Hepatic stellate cell (primary cell): ENCODE measurements around the gene FBXL16.
"Not testable (repeated sequence)": the region's sequence is repeated elsewhere in the genome, so short reads cannot be mapped to it uniquely, and the experiment has no call there.

Source experiments
- DNase-seq: peaks from one replicate; pipeline ENCODE4 v3.0.0; 2011; ENCODE audit warnings: low spot score

Gene FBXL16, protein sequence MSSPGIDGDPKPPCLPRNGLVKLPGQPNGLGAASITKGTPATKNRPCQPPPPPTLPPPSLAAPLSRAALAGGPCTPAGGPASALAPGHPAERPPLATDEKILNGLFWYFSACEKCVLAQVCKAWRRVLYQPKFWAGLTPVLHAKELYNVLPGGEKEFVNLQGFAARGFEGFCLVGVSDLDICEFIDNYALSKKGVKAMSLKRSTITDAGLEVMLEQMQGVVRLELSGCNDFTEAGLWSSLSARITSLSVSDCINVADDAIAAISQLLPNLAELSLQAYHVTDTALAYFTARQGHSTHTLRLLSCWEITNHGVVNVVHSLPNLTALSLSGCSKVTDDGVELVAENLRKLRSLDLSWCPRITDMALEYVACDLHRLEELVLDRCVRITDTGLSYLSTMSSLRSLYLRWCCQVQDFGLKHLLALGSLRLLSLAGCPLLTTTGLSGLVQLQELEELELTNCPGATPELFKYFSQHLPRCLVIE

DNA sequence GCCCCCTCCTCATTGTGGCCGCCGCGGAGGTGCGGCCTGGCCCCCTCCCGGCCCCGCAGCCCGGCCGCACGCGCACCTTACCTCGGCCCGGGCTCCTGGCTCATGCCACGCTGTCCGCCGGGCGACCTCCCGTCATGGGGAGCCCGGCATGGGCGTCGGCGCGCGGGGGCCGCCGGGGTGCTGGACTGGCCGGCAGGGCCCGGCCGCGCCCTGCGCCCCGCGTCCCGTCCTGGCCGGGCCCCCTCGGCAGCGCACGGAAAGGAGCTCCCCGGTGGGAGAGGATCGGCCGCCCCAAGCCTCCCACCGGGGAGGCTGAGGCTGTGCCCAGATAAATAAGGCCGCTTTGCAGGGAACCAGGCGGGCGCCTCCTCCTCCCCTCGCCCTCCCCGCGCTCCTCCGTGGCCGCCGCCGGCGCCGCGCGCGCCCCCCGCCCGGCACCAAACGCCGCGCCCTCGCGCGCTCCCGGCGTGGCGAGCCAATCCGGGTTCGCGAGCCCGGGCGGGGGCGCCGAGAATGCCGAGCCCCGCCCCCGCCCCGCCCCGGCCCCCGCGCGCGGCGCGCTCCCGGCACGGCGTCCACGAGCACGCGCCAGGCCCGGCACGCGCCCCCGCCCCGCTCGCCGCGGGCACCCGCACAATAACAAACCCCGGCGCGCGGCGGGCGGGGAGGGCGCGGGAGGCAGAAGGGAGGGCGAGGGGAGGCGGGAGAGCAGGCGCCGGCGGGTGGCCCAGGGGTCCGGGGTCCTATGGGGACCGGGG lies at the start of gene FBXL16:
TSS of gene FBXL16 (minus strand) at position 371 of the 758 bp plus-strand sequence. CDS start 8,396 bp downstream, outside the sequence.
- DNase-seq = no peak

DNA sequence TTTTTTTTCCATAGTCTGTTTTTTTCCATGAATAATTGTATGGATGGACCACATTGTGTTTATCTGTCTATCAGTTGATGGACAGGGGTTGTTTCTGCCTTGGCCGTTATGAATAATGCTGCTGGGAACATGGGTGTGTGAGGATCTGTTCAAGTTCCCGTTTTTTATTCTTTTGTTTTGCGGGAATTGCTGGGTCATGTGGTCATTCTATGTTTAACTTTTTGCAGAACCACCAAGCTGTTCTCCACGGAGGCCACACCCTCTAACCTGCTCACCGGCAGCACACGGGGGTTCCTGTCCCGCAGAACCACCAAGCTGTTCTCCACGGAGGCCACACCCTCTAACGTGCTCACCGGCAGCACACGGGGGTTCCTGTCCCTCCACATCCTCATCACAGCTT lies 49.1 kb upstream of the FBXL16 start:
- no peak for DNase-seq

DNA sequence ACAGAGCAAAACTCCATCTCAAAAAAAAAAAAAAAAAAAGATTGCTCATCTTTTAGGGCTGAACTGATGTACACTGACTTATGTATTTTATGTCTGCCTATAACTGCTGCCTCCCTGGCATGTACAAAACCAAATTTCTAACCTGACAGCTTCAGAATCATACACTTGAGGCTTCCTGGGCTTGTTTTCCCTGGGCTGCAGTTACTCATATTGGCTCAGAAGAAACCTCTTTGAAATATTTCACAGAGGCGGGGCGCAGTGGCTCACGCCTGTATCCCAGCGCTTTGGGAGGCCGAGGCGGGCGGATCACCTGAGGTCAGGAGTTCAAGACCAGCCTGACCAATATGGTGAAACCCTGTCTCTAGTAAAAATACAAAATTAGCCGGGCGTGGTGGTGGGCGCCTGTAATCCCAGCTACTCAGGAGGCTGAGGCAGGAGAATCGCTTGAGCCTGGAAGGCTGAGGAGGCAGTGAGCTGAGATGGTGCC lies 48.6 kb upstream of the FBXL16 start:
- DNase-seq = not testable (repeated sequence)

DNA sequence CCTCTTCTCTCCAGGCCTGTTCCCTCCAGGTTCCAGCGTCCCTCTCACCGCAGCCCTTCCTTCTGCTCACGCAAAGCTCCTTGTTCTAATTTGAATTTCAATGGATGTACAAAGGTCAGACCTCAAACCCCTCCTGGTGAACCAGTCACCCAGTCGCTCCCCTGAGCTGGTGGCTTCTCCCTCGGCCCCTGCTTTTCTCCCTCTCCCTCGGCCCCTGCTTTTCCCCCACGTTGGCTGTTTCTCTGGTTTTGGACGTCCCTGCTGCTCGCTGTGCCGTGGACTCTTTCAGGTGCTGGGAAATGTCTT lies 46.4 kb upstream of the FBXL16 start:
- DNase-seq = no peak

DNA sequence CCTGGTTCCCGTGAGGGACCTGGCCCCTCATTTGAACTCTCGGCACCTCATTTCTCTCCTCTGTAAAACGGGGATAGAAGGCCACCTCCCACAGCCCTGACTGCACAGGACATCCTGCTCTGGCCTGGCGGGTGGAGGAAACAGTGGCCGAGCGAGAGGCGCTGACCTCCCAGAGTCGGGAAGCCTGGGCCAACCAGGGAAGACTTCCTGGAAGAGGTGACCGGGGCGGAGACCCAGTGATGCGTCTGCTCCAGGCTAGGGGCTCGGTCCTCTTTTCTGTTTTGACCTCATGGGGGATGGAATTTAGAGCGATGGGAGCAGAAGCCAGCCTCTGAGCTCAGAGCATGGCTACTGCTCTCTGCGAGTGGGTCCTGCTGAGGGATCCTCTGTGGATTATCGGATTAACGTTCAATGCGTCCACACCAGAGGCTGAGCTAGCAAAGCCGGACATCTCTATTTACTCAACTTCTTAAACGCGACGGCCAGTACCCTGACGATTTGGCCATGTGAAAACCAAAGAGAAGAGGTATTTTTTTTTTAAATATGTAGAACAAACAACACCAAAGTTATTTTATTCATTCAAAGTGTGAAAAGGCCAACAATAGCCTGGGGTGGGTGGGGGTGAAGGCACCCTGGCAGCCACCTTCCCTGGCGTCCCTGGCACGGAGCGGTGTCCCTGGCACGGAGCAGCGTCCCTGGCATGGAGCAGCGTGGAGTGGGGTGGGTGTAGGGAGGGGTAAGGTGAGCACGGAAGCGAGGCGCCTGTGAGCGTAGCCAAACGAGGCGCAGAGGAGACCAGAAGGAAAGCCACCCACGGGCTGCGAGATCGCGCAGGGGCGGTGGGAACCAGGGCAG lies 45.8 kb upstream of the FBXL16 start:
- DNase-seq = no peak

DNA sequence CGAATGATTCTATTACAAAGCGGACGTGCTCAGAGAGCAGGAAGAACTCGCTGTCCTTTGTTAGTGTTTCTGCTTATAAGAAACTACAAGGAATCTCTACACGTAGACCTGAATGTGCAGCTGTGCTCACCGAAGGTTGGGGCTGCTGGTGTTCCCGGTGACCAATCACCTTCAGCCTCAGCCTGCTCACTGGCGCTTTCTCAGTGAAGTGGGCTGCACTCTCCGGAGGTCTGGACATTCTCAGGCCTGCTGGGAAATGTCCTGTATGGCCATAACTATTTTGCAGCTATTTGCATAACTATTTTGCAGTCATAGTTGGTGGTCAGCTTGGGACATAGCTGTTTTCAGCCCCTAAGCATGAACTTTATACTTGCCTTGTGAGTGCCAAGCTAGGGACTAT lies 44.9 kb upstream of the FBXL16 start:
- no peak for DNase-seq

DNA sequence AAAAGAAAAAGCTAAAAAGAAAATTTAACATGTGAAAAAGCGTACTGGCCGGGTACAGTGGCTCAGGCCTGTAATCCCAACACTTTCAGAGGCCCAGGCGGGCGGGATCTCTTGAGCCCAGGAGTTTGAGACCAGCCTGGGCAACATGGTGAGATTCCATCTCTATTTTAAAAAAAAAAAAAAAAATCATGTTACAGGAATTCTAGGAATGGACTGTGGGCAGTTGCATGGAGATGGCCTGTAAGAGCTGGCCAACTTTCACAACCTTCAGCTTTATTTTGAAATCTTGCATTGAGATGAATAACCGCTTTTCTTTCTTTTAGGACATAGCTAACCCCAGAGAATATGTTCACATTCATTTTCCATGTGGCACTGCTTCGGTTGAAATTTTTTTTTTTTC lies 43.4 kb upstream of the FBXL16 start:
- DNase-seq = peak; percentile 82

DNA sequence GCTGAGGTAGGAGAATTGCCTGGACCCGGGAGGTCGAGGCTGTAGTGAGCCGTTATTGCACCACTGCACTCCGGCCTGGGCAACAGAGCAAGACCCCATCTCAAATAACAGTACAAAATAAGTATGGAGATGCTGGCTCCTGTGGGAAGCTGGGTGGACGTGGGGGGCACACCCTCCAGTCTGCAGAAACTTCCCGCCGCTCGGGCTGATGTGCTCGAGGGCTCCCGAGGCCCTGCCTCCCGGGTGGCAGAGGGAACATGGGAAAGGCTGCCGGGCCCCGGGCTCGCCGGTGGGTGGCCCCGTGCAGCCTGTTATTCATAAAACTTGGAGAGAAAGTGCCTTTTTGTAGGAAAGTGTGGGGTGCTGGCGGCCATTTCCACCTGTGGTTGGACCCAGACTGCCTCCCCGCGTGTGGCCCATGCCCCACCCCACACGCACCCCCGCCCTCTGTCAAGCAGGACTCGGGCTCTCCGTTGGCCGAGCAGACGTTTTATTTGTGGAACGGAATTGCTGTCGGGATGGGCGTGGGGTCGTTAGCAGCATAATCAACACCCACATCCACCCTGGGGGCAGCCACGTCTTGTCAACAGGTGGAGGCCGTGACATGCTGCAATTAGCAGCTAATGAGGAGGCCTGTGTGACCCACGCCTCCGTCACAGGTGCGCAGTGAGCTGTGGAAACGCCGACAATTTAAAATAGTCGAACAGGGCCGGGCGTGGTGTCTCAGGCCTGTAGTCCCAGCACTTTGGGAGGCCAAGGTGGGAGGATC lies 42.6 kb upstream of the FBXL16 start:
- DNase-seq = no peak

DNA sequence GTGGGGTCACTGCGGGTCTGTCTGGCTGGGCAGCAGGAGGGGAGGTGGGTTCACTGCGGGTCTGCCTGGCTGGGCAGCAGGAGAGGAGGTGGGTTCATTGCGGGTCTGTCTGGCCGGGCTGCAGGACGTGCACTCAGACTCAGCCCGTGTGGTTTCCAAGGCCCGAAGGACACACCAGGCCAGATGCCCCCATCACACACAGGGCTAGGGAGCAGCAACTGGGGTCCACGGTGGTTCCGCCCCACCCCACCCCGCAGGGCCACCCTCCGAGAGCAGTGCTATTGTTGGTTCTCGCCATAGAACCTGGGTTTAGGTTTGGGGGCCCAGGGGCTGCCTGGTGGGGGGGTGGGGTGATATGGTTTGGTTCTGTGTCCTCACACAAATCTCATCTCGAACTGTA lies 41.0 kb upstream of the FBXL16 start:
- DNase-seq = no peak

DNA sequence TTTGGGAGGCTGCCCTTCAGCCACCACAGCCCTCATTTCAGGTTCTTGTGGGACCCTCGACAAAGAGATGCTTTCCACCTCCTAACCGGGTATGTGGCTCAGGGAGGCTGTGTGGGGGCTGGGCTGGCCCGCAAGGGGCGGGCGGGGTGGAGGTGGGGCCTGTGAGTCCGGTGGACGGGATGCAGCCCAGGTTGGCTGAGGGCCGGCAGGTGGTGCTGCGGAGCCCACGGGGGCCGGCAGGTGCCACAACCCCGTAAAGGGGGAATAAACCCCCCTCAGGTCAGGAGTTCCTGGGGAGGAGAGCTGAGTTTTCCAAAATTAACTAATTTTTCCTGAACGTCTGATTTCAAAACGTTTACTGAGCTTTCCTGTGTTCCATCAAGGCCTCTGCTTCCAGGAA lies 40.1 kb upstream of the FBXL16 start:
- no peak for DNase-seq

DNA sequence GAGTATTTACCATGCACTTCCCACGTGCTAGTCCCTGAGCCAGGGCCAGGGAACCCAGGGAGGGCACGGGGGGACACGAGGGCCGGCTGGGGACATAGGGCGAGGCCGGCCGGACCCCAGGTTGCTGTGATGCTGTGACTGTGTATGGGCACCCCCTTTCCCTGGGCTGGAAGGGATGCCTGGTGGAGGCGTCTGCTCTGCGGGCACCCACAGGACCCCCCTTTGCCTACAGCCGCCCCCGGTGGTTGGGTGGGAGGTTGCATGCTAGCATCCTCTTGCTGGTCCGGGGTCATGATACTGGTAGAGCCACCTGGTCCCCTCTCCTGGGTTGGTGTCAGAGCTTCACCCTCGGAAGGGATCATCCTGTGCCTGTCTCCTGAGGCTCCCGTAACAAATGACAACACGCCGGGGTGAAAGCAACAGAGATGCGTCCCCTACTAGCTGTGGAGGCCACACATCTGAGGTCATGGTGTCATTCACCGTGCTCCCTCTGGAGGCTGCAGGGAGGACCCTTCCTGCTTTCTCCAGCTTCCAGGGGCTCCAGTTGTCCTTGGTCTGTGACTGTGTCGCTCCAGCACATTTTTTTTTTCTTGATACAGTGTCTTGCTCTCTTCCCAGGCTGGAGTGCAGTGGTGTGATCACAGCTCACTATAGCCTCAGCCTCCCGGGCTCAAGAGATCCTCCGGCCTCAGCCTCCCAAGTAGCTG lies 38.3 kb upstream of the FBXL16 start:
- DNase-seq = no peak

DNA sequence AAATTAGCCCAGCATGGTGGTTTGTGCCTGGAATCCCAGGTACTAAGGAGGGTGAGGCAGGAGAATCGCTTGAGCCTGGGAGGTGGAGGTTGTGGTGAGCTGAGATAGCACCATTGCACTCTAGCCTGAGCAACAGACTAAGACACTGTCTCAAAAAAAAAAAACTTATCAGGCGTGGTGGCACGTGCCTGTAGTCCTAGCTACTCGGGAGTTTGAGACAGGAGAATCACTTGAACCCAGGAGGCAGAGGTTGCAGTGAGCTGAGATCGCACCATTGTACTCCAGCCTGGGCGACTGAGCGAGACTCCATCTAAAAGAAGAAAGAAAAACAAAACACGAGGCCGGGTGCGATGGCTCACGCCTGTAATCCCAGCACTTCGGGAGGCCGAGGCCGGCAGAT lies 37.3 kb upstream of the FBXL16 start:
- DNase-seq = not testable (repeated sequence)

DNA sequence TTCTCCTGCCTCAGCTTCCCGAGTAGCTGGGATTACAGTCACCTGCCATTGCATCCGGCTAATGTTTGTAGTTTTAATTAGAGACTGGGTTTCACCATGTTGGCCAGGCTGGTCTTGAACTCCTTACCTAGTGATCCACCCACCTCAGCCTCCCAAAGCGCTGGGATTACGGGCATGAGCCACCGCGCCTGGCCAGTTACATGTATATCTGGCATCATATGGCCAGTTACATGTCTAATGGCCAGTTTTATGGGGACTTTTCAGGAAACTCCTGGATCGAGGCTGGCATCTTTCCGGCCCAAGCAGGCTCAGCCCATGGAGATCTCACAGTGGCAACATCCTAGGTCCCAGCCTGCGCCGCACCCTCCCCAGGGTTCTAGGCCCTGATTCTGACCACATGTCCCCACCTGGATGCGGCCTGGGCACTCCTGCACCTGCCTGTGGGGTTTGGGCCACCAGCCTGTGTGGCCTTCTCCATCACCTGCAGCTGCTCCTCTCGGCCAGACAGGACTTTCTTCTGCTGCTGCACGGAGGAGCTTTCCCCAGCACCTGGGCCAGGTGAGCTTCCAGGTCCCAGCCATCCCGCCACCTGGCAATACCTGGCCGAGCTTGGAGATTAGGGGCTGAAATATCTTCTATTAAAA lies 36.5 kb upstream of the FBXL16 start:
- DNase-seq = no peak

DNA sequence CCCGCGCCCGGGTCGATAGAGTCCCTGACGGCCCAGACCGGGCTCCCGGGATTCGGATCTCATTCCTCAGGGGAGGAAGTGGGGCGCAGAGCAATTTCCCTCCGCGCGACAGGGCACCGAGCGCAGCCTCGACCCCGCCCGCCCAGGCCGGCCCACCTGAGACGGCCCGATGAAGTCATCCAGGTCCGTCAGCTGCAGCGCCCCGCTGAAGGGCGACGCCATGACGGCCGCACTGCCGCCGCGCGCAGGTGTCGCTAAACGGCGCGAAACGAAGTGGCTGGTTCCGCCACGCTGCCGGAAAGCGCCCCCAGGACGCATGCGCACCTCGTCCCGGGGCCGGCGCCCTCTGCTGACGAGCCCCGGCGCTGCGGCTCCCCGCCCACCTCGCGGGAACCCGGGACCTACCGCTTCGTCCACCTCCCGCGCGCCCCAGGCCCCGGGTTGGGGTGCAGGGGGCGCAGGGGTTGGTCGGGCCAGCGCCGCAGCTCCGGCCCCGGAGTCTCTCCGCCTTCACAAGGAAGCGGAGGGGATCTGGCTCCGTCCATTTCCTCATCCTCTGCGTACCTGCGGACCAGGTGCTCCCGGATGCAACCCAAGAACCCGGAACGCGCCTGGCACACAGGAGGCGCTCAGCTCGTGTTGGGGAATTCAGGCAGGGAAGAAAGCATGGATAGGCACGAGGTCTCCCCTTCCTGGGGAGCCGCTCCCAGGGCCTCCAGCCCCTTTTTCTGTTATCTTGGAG lies 35.3 kb upstream of the FBXL16 start, which contains the start of gene CIAO3:
TSS of gene CIAO3 (minus strand) at position 234 of the 742 bp plus-strand sequence. CDS start at position 222, 12 bp downstream.
- peak; percentile 93 for DNase-seq

DNA sequence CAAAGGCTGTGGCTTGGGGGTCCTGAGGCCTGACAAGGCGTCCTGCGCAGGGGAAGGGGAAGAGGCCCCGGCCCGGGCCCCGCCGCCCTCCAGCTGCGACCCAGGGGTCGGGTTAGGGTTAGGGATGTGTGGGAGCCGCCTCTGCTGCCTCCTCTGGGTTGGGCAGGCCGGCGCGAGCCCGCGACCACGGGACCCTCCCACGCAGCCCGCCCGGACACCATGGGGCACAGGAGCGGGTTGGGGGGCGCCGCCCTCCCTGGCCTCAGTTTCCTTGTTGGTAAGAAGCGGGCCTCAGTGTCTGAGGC lies 34.8 kb upstream of the FBXL16 start:
- DNase-seq = no peak

DNA sequence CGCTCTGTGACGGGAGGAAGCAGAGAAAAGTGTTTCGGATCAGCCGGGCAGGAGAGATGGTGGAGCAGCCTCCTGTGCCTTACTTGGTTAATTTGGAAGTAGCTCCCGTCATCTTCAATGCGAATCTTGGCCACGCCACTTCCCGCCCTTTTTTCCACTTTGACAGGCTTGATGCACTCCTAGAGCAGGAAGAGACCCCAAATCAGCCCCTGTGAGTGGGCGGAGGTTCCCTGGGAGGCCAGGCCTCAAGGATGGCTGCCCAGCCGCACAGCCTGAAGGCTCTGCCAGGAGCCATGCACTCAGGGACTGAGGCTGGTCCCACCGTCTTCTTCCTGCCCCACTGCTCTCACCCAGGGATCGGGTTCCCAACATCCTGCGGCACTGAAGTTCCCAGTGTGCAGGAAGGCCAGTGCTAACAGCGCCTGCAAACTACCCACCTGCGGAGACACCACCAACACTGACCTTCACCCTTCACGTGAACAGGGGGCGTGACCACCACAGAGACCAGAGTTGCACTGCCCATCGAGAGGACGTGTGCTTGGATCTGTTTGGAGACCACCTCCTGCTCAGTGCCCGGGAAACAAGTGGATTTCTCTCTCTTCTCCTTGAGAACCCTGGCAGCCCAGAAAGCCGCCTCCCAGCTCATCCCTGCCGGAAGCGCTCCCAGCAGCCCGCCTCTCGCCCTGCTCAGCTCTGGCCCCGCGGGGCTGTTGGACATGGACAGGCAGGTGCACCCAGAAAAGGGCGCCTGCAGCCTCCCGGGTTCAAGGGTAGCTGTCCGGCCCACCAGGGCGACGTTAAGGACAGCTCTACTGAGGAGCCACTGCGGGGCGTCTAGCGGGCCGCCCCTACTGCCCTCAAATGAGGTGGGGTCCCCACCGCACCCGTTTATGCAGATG lies 34.2 kb upstream of the FBXL16 start:
- no peak for DNase-seq

DNA sequence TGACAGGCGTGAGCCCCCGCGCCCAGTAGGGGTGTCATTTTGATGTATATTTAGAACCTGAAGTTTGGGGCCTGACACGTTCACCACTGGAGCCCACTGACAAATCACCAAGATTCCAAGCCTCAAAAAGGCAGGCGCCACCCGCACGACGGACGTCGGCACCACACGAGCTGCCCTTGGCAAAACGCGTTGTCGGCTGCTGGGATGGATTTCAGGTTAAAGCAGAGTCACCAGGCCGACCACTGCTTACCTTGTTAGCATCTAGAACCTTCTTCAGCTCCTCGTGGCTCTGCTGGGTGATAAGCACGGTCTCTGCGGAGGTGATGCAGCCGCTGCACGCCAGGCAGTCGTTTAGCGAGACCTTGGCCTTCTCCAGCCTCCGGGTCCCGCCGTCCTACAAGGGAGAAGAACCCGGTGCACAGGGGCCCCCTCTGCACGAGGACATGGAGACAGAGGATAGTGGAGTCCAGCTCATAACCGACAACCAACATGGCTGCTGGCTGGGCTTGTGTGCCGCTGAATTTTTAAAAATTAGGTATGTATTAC lies 31.4 kb upstream of the FBXL16 start:
- no peak for DNase-seq

DNA sequence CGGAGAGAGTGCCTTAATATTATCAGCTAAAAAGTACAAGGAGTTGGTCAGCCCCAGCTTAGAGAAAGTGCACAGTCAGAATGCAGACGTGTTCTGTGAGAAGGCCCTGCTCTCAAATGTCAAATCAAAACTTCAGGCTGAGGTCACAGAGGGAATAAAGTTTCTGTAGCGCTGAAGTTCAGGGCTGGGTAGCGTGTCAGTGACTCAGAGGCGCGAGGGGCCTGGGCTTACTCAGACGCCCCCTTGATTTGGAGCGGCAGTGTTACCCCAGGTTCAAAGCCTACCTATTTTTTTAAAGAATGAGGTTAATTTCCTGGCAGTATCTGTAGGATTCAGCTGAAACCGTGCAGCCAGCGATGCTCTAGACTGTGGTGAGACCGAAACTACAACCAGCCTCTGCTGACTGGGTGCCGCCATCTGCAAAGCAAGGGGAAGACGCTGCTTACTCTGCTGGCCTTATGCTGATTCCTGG lies 30.4 kb upstream of the FBXL16 start:
- DNase-seq = no peak
